MCF 10A (cell line): ENCODE measurements around the gene NAA80. TPM values are rescaled to one million over a fixed set of nuclear protein-coding genes. Genes with fewer than 3 reads are reported as not detected.
"Not testable (repeated sequence)": the region's sequence is repeated elsewhere in the genome, so short reads cannot be mapped to it uniquely, and the experiment has no call there.

Source experiments
- BruUV-seq: library from RNA; stranded (reverse); fragments of 400-500 nt; replicated peaks from 2 replicates; lab custom pipeline; 2021; lab: Mats Ljungman, UMichigan
- CTCF ChIA-PET: fragments of 300-600 bp; sonication (Branson Sonifier 250); formaldehyde crosslinking; extraction: SDS; loops from one replicate; lab custom pipeline; 2021; ENCODE audit warnings: antibody characterized with exemption, inconsistent platforms; lab: Yijun Ruan, JAX
- POLR2A ChIA-PET: fragments of 300-600, 350-650 bp; sonication (Branson Sonifier 250); formaldehyde crosslinking; extraction: SDS; loops from one replicate; lab custom pipeline; 2020; ENCODE audit warnings: antibody characterized with exemption, inconsistent platforms; lab: Yijun Ruan, JAX
- DNase-seq: peaks from one replicate; pipeline ENCODE4 v3.0.0-alpha.2; 2018; ENCODE audit not compliant: unreplicated experiment
- H3K27ac Mint-ChIP-seq: one replicate; pipeline ENCODE4 v1.8.0; 2022; ENCODE audit warnings: mild to moderate bottlenecking, low read depth, mixed read lengths; ENCODE audit not compliant: unreplicated experiment
- H3K27me3 Mint-ChIP-seq: one replicate; pipeline ENCODE4 v1.8.0; 2022; ENCODE audit warnings: mixed read lengths; ENCODE audit not compliant: insufficient read depth, unreplicated experiment
- H3K36me3 Mint-ChIP-seq: one replicate; pipeline ENCODE4 v1.8.0; 2022; ENCODE audit warnings: mild to moderate bottlenecking, moderate library complexity, mixed read lengths; ENCODE audit not compliant: insufficient read depth, unreplicated experiment
- H3K4me1 Mint-ChIP-seq: one replicate; pipeline ENCODE4 v1.8.0; 2022; ENCODE audit warnings: mixed read lengths; ENCODE audit not compliant: insufficient read depth, unreplicated experiment
- H3K4me3 Mint-ChIP-seq: one replicate; pipeline ENCODE4 v1.8.0; 2022; ENCODE audit warnings: mild to moderate bottlenecking, moderate library complexity, mixed read lengths; ENCODE audit not compliant: unreplicated experiment
- H3K9me3 Mint-ChIP-seq: one replicate; pipeline ENCODE4 v1.8.0; 2022; ENCODE audit warnings: mixed read lengths; ENCODE audit not compliant: unreplicated experiment
- intact Hi-C: fragments of 100-400 bp; cut with micrococcal nuclease; formaldehyde crosslinking; loops from 2 replicates; pipeline ENCODE4 v1.14.1; 2022
- total RNA-seq: library from RNA; stranded (reverse); gene quantifications from 2 replicates; pipeline ENCODE4 v1.2.3, GENCODE V29; 2022
- TF ChIP-seq, protein P1 (sequence below): fragments of 200-600 bp; IDR thresholded peaks from one replicate; pipeline ENCODE4 v1.8.0; 2022; ENCODE audit warnings: antibody characterized with exemption, mild to moderate bottlenecking; ENCODE audit not compliant: unreplicated experiment

The NAA80 gene
- total RNA-seq, 1 experiment from 2014 or later: 12.4 TPM

DNA sequence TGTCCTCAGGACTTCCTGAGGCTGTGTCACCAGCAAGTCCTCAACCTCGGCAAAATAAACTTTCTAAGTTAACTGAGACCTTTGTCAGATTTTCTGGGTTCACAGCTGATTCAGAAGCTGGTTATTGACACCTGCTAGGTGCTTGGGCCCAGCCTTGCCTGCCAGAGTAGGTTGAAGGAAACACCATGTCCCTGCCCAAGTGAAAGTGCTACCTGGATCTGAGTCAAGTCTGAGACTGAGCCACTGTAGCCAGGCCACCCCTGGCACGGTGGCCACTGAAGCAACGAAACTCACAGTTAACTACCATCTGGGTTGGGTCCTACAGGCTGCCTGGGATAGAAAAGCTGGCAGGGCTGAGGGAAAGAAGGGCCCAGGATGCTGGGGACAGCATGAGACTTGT, 15.1 kb upstream of the NAA80 start:
- Mint-ChIP-seq H3K4me1 (peaks cover 32% of the 10 kb centered on the region), H3K27ac (peak overlapping the region; percentile 27), H3K9me3 (no peaks in the 10 kb centered on the region), H3K4me3 (no peak overlapping the region), H3K36me3 (peaks cover 6% of the 10 kb centered on the region), H3K27me3 (no peaks in the 10 kb centered on the region)
- ChIA-PET CTCF (interaction anchor here (0.6 to 2.3 kb wide), 4 partner anchors 9 to 237 kb away, joined by 3 to 23 read pairs (median 4); partner anchors contain the start of gene HYAL2), POLR2A (interaction anchor here (0.7 to 2.3 kb wide), 3 partner anchors 14 to 35 kb away, joined by 3 to 6 read pairs (median 3); partner anchors contain the start of genes IFRD2, LSMEM2 and TUSC2)
- no TSS peak for BruUV-seq
- intact Hi-C loops: no loop called here
- no peak for DNase-seq
- TF ChIP-seq, protein P1, sequence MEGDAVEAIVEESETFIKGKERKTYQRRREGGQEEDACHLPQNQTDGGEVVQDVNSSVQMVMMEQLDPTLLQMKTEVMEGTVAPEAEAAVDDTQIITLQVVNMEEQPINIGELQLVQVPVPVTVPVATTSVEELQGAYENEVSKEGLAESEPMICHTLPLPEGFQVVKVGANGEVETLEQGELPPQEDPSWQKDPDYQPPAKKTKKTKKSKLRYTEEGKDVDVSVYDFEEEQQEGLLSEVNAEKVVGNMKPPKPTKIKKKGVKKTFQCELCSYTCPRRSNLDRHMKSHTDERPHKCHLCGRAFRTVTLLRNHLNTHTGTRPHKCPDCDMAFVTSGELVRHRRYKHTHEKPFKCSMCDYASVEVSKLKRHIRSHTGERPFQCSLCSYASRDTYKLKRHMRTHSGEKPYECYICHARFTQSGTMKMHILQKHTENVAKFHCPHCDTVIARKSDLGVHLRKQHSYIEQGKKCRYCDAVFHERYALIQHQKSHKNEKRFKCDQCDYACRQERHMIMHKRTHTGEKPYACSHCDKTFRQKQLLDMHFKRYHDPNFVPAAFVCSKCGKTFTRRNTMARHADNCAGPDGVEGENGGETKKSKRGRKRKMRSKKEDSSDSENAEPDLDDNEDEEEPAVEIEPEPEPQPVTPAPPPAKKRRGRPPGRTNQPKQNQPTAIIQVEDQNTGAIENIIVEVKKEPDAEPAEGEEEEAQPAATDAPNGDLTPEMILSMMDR: no peak

DNA sequence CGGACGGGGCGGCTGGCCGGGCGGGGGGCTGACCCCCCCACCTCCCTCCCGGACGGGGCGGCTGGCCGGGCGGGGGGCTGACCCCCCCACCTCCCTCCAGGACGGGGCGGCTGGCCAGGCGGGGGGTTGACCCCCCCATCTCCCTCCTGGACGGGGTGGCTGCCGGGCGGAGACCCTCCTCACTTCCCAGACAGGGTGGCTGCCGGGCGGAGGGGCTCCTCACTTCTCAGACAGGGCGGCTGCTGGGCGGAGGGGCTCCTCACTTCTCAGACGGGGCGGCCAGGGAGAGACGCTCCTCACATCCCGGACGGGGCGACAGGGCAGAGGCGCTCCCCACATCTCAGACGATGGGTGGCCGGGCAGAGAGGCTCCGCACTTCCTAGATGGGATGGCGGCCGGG, 12.8 kb upstream of the NAA80 start:
- DNase-seq, H3K27me3 Mint-ChIP-seq, H3K4me3 Mint-ChIP-seq, BruUV-seq, intact Hi-C loops, H3K27ac Mint-ChIP-seq, H3K36me3 Mint-ChIP-seq, H3K9me3 Mint-ChIP-seq, CTCF ChIA-PET, POLR2A ChIA-PET: not testable (repeated sequence)
- H3K4me1 Mint-ChIP-seq: peaks cover 22% of the 10 kb centered on the region

DNA sequence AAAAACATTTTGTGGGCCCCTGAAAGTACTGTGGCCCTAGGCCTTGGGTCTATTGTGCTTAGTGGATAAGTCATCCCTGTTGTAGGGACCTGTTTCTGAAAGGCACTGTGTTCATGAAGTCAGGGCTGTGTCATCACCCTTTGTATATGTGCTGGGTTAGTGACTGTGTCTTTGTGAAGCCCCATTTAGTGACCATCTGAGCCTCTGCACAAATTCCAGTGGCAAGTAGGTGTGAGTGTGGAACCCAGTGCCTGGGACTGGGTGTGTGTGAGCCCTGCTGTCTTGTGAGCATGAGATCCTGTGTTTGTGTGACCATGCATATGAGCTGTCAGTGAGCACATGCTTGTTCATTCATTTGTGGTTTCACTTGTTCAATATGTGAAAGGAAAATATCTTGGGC, 5.4 kb upstream of the NAA80 start:
- DNase-seq: no peak
- no peaks in the 10 kb centered on the region for H3K36me3 Mint-ChIP-seq
- intact Hi-C loops: no loop called here
- H3K4me3 Mint-ChIP-seq: no peak overlapping the region
- no peak overlapping the region for H3K27ac Mint-ChIP-seq
- BruUV-seq: no TSS peak
- TF ChIP-seq, protein P1: no peak
- peaks cover 1% of the 10 kb centered on the region for H3K4me1 Mint-ChIP-seq
- no peaks in the 10 kb centered on the region for H3K9me3 Mint-ChIP-seq
- ChIA-PET CTCF (no interaction called here), POLR2A (interaction anchor here (0.7 to 1.6 kb wide), 3 partner anchors 13 to 57 kb away, joined by 4 to 5 read pairs (median 5); partner anchors contain the start of gene TUSC2)
- no peaks in the 10 kb centered on the region for H3K27me3 Mint-ChIP-seq

DNA sequence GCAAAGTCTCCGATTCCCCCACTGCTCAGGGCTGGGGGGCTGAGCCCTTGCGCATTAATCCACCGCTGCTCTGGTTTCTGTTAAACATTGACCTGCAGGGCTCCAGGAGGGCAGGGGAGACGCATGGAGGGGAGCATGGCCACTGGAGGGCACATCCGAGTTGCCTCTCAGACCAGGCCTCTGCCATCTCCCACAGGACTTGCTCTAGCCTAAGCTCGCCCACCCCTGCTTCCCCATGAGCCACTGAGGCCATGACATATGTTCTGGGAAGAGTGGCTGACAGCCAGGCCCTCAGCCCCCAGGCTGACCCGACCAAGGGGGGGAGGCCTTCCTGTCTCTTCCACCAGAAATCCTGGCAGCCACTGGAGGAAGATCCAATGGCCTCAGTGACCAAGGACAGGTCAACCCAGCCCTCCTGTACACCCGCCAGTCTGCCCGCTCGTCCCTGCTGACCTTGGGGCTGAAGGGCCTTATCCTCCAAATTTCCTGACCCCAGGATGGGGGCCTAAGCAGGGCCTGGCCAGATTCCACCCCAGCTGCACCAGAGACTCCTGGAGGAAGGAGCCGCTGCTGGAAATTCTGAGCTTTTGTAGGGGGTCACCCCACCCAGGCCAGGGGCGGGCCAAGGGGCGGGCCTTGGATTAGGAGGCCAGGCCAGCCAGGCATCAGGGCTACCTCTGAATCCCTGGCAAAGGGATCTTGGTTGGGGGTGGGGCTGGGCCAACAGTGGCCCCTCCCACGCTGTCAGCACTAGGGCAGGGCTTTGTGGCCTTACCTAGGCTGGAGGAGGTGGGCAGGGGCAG, 4.0 kb upstream of the NAA80 start, which contains the start of gene HYAL1:
HYAL1 (minus strand) TSS at position 562 of the 803 bp plus-strand sequence. CDS start 618 bp downstream, outside the sequence.
- H3K27ac Mint-ChIP-seq: no peak within 1 kb of the TSS
- ChIA-PET POLR2A (interaction anchor here (0.7 kb wide), 1 partner anchor 240 kb away, joined by 3 read pairs; no protein-coding TSS in a partner anchor), CTCF (interaction anchor here (1.9 kb wide), 1 partner anchor 21 kb away, joined by 12 read pairs; no protein-coding TSS in a partner anchor)
- DNase-seq: peak; percentile 30
- no peaks in the 10 kb centered on the region for H3K9me3 Mint-ChIP-seq
- no peaks in the 10 kb centered on the region for H3K36me3 Mint-ChIP-seq
- intact Hi-C loops: no loop called here
- H3K27me3 Mint-ChIP-seq: no peaks in the 10 kb centered on the region
- peaks cover 2% of the 10 kb centered on the region for H3K4me1 Mint-ChIP-seq
- TF ChIP-seq, protein P1: no peak
- no peak within 1 kb of the TSS for H3K4me3 Mint-ChIP-seq
- BruUV-seq: no TSS peak
